ENCODE results near the gene HIVEP2.

- TF ChIP-seq CTCF (IDR thresholded peaks at IDR 0.05) (no peak), POLR2A (IDR thresholded peaks at IDR 0.05) (no peak)
Observed at GRCh38 chr6:142854589-142855488, 90.1 kb downstream of the HIVEP2 start.
